Ishikawa (cell line): Measurements from ENCODE around the gene RAD51B.

ENCODE experiments used
- CREB1 ChIP-seq: IDR thresholded peaks from 2 replicates; pipeline ENCODE4 v1.6.1; 2012; ENCODE audit warnings: low read depth
- EP300 ChIP-seq: IDR thresholded peaks from 2 replicates; pipeline ENCODE4 v1.6.1; 2012; ENCODE audit warnings: borderline replicate concordance
- FOXM1 ChIP-seq: IDR thresholded peaks from 2 replicates; pipeline ENCODE4 v1.6.1; 2012; ENCODE audit warnings: low read depth, borderline replicate concordance
- MAX ChIP-seq: IDR thresholded peaks from 2 replicates; pipeline ENCODE4 v1.6.1; 2012
- REST ChIP-seq: IDR thresholded peaks from 2 replicates; pipeline ENCODE4 v1.6.1; 2012; ENCODE audit warnings: low read depth, mild to moderate bottlenecking
- TEAD4 ChIP-seq: IDR thresholded peaks from 2 replicates; pipeline ENCODE4 v1.6.1; 2012
- YY1 ChIP-seq: IDR thresholded peaks from 2 replicates; pipeline ENCODE4 v1.6.1; 2012; ENCODE audit warnings: low read depth
- ZBTB7A ChIP-seq: IDR thresholded peaks from 2 replicates; pipeline ENCODE4 v1.6.1; 2012; ENCODE audit warnings: low read depth

- TF ChIP-seq ZBTB7A: no peak
- no peak for TF ChIP-seq EP300
- TF ChIP-seq CREB1: no peak
- TF ChIP-seq REST: no peak
- no peak for TF ChIP-seq FOXM1
- no peak for TF ChIP-seq TEAD4
- no peak for TF ChIP-seq MAX
- TF ChIP-seq YY1: no peak
Observed at GRCh38 chr14:68569970-68570409, 750.4 kb downstream of the RAD51B start.
